Measurements from ENCODE around the gene UNC13A.

DNA sequence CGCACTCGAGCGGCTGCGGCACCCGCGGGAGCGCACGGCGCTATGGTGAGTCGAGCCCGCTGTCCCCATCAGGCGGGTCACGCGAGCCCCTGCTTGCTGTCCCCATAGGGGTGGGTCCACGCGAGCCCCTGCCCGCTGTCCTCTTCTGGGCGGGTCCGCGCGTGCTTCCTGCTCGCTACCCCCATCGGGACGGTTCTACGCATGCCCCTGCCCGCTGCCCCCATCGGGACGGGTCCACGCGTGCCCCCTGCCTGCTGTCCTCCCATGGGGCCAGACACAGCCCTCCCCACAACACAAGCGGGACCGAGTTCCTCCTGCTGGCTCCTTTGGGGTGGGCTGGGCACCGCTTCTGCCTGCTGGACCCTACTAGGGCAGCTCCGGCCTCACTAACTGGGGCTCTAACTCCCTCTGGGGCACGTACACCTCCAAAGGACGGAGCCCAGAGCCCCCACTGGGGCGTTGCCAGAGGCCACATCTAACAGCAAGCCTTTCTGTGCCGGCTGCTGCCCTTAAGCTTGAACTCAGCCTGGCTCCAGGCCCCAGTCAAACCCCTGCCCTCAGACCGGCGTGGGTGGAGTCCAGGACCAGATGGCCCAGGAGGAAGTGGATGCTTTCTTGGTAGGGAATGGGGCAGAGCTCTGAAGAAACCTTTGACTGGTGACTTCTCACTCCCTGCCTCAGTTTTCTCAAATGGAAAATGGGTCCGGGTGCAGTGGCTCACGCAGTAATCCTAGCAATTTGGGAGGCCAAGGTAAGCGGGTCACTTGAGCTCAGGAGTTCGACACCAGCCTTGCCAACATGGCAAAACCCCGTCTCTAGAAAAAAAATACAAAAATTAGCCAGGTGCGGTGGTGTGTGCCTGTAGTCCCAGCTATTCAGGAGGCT is 132.0 kb downstream of the UNC13A start:
- TF ChIP-seq CTCF (IDR thresholded peaks at IDR 0.05; ENCODE audit: insufficient read depth, low read length), result no peak
- no peak for TF ChIP-seq POLR2AphosphoS5 (IDR thresholded peaks at IDR 0.05; ENCODE audit: low read depth)
- TF ChIP-seq, protein P1, sequence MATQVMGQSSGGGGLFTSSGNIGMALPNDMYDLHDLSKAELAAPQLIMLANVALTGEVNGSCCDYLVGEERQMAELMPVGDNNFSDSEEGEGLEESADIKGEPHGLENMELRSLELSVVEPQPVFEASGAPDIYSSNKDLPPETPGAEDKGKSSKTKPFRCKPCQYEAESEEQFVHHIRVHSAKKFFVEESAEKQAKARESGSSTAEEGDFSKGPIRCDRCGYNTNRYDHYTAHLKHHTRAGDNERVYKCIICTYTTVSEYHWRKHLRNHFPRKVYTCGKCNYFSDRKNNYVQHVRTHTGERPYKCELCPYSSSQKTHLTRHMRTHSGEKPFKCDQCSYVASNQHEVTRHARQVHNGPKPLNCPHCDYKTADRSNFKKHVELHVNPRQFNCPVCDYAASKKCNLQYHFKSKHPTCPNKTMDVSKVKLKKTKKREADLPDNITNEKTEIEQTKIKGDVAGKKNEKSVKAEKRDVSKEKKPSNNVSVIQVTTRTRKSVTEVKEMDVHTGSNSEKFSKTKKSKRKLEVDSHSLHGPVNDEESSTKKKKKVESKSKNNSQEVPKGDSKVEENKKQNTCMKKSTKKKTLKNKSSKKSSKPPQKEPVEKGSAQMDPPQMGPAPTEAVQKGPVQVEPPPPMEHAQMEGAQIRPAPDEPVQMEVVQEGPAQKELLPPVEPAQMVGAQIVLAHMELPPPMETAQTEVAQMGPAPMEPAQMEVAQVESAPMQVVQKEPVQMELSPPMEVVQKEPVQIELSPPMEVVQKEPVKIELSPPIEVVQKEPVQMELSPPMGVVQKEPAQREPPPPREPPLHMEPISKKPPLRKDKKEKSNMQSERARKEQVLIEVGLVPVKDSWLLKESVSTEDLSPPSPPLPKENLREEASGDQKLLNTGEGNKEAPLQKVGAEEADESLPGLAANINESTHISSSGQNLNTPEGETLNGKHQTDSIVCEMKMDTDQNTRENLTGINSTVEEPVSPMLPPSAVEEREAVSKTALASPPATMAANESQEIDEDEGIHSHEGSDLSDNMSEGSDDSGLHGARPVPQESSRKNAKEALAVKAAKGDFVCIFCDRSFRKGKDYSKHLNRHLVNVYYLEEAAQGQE (IDR thresholded peaks at IDR 0.05; ENCODE audit: insufficient replicate concordance, low read depth), result no peak
- TF ChIP-seq GABPA (IDR thresholded peaks at IDR 0.05; ENCODE audit: low read depth), result no peak
- TF ChIP-seq SPI1 (IDR thresholded peaks at IDR 0.05; ENCODE audit: borderline replicate concordance, low read depth), result peak; percentile 93

All from HL-60 (cell line).